GM12873 (cell line): Measurements from ENCODE around the gene PCED1B.

Source experiments
- TF ChIP-seq, protein P1 (sequence below): IDR thresholded peaks from 2 replicates; pipeline ENCODE4 v1.5.1; 2012; ENCODE audit warnings: low read depth, mild to moderate bottlenecking, moderate library complexity, low read length, control low read depth; ENCODE audit not compliant: insufficient read depth; ENCODE audit errors: missing control alignments

The PCED1B gene, protein sequence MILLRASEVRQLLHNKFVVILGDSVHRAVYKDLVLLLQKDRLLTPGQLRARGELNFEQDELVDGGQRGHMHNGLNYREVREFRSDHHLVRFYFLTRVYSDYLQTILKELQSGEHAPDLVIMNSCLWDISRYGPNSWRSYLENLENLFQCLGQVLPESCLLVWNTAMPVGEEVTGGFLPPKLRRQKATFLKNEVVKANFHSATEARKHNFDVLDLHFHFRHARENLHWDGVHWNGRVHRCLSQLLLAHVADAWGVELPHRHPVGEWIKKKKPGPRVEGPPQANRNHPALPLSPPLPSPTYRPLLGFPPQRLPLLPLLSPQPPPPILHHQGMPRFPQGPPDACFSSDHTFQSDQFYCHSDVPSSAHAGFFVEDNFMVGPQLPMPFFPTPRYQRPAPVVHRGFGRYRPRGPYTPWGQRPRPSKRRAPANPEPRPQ

DNA sequence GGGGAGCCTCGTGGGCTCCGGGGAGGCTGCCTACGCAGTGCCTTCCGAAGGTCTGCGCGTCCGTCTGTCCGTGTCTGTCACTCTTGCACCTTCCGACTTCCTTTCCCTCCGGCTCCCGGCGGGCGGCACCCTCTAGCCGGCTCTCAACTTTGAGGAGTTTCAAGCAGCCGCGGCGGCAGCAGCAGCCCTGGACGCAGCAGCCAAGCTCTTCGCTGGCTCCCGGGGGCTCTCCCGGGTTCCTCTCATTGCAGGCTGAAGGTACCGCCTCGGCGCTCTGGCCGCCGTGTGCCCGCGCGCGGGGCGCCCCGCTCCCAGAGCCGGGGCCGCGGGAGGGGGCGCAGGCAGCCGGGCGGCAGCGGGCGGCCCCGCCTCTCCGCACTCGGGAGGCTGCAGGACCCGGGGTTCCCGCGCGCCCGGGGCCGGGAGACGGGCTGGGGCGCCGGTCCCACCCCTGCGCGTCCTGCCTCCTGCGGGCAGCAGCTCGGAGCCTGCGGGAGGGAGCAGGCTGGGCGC lies at the start of gene PCED1B, which contains the start of gene AMIGO2:
Gene PCED1B (plus strand): TSS at position 154 of the 513 bp plus-strand sequence. CDS start 155,443 bp downstream, outside the sequence.
Gene AMIGO2 (minus strand): TSS at position 492 of the 513 bp plus-strand sequence. CDS start 957 bp downstream, outside the sequence.
- TF ChIP-seq, protein P1, sequence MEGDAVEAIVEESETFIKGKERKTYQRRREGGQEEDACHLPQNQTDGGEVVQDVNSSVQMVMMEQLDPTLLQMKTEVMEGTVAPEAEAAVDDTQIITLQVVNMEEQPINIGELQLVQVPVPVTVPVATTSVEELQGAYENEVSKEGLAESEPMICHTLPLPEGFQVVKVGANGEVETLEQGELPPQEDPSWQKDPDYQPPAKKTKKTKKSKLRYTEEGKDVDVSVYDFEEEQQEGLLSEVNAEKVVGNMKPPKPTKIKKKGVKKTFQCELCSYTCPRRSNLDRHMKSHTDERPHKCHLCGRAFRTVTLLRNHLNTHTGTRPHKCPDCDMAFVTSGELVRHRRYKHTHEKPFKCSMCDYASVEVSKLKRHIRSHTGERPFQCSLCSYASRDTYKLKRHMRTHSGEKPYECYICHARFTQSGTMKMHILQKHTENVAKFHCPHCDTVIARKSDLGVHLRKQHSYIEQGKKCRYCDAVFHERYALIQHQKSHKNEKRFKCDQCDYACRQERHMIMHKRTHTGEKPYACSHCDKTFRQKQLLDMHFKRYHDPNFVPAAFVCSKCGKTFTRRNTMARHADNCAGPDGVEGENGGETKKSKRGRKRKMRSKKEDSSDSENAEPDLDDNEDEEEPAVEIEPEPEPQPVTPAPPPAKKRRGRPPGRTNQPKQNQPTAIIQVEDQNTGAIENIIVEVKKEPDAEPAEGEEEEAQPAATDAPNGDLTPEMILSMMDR = peak; percentile 39

DNA sequence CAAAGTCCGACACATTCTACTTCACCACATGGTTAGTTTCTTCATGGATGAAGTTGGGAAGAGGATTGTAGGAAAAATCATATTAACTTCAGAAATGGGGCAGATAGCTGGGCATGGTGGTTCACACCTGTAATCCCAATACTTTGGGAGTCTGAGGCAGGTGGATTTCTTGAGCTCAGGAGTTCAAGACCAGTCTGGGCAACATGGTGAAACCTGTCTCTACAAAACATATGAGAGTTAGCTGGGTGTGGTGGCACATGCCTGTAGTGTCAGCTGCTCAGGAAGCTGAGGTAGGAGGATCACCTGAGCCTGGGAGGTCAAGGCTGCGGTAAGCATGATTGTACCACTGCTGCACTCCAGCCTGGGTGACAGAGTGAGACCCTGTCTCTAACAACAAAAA lies 49.5 kb upstream of the PCED1B start:
- TF ChIP-seq, protein P1 = no peak

DNA sequence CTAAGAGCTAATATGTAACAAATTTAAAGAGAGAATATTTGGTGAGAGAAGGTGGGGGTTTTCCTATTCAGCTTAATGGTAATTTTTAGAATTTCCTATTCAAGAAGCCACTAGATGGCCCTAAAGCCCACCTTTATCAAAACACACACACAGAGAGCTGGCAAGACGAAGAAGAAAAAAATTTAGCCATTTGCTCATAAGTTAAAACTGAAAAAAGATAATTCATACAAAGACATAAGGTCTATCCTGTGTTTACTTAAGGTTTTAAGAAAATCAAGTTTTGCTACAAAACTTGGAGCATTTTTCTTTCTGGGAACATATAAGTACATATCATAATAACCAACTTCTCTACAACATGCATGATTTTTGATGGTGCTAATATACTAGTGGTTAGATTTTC lies 46.8 kb upstream of the PCED1B start:
- TF ChIP-seq, protein P1 = peak; percentile 43

DNA sequence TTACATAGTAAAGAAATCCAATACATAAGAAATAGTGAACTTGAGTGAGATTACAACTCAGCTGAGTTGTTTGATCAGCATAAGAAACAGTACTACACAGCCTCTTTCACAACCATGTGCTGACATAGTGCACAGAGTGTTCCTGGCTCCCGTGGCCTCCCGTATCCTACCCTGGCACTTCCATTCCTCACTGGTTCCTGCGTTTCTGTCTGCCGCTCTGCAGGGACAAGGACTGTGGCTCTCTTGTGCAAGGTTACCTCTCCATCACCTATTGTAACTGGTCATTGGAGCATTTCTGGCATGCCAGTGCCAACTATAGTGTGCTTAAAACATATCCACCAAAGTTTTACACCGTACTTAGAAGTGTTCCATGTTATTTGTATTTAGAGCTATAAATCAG lies 46.3 kb upstream of the PCED1B start:
- TF ChIP-seq, protein P1 = no peak

DNA sequence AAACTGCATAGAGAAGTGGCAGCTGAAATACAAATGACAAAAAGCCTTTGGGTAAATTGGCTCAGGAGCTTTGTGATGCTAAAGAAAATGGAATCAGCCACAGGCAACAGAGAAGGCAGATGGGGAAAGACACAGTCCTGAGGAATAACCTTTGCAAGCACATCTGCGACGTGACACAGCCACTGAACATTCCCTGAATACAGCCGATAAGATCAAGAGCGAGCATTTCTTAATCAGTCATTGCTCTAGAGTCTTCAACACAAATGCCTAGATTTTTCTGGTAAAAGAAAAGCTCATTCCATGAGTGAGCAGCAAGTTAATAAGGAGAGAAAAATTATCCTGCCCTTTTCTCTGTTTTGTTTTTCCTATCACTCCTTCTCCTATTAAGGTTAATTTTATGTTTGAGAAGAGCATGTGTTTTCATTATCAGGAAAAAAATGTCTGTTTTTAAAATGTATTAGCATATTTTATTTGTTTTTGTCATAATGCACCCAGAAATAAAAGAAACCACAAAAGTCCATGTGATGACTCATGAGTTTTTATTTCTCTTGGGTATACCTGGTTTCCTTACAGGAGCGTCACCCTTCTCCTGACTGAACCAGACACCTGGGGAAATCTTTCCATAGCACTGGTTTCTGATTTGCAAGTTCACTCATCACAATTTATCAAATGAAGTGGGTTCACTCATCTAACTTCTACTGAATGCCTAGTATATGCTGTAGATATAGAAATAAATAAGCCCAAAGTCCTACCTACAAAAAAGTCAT lies 45.4 kb upstream of the PCED1B start:
- TF ChIP-seq, protein P1 = no peak

DNA sequence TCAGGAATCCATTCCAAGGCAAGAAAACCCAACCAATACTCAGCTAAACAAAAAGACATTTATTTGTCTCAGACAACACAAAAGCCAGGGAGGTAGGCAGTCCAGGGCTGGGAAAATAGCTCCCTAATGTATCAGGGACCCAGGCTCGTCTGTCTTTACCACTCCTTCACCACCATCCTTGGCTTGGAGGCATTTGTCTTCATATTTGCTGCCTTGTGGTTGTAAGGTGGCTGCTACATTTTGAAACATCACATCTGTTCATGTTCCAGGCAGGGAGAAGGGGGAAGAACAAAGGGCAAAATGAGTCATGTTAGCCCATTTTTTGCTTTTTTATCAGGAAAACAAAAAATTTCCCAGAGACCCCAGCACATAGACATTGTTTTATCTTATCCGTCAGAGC lies 44.8 kb upstream of the PCED1B start:
- TF ChIP-seq, protein P1 = no peak

DNA sequence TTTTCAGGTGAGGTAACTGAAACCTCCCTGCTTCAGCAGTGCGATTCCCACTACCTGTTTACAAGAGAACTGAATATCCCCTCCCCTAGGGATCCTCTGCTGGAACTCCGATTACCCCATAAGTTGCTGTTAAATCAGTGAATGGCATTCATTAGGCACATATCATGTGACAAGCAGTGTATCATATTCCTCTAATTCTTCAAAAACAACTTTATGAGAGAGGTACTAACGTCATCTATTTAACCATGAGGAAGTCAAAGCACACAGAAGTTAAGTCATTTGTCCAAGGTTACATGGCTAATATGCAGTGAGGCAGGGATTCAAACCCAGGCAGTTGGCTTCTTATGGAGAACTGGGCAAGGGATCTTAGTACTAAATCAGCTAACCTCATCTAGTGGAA lies 43.9 kb upstream of the PCED1B start:
- TF ChIP-seq, protein P1 = no peak
